Activated CD4-positive, CD25-positive, alpha-beta regulatory T cell treated with anti-CD3 and anti-CD28 coated beads, Interleukin-2, amount 50 U/mL, for 16 hours (primary cell): Measurements from ENCODE around the gene BTBD2.
"Not testable (repeated sequence)": the region's sequence is repeated elsewhere in the genome, so short reads cannot be mapped to it uniquely, and the experiment has no call there.

Experiments
- DNase-seq: peaks from one replicate; pipeline ENCODE4 v3.0.0-alpha.2; 2020; ENCODE audit warnings: low read depth, low spot score

The BTBD2 gene

GRCh38 chr19:2014731-2015607 lies 545 bp downstream of the BTBD2 start:
- no peak for DNase-seq

GRCh38 chr19:2014131-2014571 lies 1.4 kb downstream of the BTBD2 start:
- DNase-seq = no peak

GRCh38 chr19:2013683-2013961 lies 1.9 kb downstream of the BTBD2 start:
- DNase-seq = no peak

GRCh38 chr19:2012941-2013682 lies 2.4 kb downstream of the BTBD2 start:
- no peak for DNase-seq

- no peak for DNase-seq
Observed at GRCh38 chr19:2011169-2011568, 4.3 kb downstream of the BTBD2 start.

- DNase-seq = no peak
Observed at GRCh38 chr19:2010135-2010668, 5.3 kb downstream of the BTBD2 start.

GRCh38 chr19:2003874-2004273 lies 11.6 kb downstream of the BTBD2 start:
- DNase-seq = no peak

GRCh38 chr19:1999856-2000515 lies 15.5 kb downstream of the BTBD2 start:
- no peak for DNase-seq

GRCh38 chr19:1998712-1999708 lies 16.5 kb downstream of the BTBD2 start:
- DNase-seq = no peak

GRCh38 chr19:1997353-1998233 lies 17.9 kb downstream of the BTBD2 start:
- DNase-seq = no peak

- no peak for DNase-seq
Observed at GRCh38 chr19:1992759-1993260, 22.7 kb downstream of the BTBD2 start.

- no peak for DNase-seq
Observed at GRCh38 chr19:1991018-1991913, 24.2 kb downstream of the BTBD2 start.

GRCh38 chr19:1990230-1991017 lies 25.1 kb downstream of the BTBD2 start:
- no peak for DNase-seq

- no peak for DNase-seq
Observed at GRCh38 chr19:1989513-1990229, 25.8 kb downstream of the BTBD2 start.

- DNase-seq = not testable (repeated sequence)
Observed at GRCh38 chr19:1988464-1988863, 27.1 kb downstream of the BTBD2 start.

- no peak for DNase-seq
Observed at GRCh38 chr19:1987197-1988187, 28.0 kb downstream of the BTBD2 start.
